T47D (cell line): ENCODE data around the gene DES.

Experiments used
- DNase-seq, 2 experiments: peaks; one replicate each; pipeline versions ENCODE4 v3.0.0 to v3.0.0-alpha.2; 2011 to 2012; ENCODE audit warnings: low read depth in 1 of 2, low spot score in 1 of 2
- JUND ChIP-seq: IDR thresholded peaks from 2 replicates; pipeline ENCODE4 v1.6.1; 2012; ENCODE audit warnings: low read depth
- in situ Hi-C: cut with HindIII; loops from 2 replicates; pipeline ENCODE4 v1.10.0; 2016; ENCODE audit warnings: low sequenced_read_pairs, low pct_unique_long_range_greater_than_20kb

DES gene

DNA sequence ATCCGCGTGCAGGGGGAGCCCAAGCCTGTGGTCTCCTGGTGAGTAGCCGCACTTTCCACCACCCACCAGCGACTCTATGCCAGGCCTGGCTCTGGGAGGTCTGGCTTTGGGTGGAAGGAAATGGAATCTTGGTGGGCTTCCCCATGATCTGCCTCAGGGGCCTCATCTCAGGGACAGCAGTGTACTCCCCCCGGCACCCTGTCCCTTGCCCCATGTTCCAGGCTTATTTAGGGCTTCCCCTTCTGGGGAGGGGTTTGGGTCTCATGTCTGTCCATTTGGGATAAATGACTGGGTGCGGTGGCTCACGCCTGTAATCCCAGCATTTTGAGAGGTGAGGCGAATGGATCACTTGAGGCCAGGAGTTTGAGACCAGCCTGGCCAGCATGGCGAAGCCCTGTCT lies 44.2 kb downstream of the DES start:
- no peak for TF ChIP-seq JUND
- in situ Hi-C loops = no loop called here
- no peak for DNase-seq

DNA sequence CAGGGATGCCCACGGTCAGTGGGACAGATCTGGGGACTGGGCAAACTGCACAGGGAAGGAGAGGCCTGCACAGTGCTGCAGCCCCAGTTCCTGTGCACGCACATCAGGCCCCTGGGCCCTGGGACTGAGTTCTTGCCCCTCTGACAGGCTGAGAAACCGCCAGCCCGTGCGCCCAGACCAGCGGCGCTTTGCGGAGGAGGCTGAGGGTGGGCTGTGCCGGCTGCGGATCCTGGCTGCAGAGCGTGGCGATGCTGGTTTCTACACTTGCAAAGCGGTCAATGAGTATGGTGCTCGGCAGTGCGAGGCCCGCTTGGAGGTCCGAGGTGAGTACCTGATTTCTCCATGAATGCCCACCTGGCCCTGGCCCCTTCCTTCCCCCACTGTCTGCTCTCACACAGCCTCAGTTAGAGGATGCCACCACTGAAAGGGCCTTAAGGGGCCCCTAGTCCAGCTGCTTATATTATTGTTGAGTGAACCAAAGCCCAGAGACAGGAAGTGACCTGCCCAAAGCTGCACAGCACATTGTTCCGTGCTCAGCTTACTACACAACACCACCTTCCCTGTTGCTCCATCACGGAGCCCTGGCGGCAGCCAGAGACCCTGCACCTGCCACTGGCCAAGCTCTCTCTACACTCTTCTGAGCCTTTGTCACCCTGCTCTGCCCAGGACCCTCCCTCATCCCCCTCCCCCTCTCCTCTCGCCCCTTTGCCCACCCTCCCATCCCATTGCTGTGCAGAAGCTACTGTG lies 46.3 kb downstream of the DES start:
- TF ChIP-seq JUND = no peak
- in situ Hi-C loops = no loop called here
- no peak for DNase-seq

DNA sequence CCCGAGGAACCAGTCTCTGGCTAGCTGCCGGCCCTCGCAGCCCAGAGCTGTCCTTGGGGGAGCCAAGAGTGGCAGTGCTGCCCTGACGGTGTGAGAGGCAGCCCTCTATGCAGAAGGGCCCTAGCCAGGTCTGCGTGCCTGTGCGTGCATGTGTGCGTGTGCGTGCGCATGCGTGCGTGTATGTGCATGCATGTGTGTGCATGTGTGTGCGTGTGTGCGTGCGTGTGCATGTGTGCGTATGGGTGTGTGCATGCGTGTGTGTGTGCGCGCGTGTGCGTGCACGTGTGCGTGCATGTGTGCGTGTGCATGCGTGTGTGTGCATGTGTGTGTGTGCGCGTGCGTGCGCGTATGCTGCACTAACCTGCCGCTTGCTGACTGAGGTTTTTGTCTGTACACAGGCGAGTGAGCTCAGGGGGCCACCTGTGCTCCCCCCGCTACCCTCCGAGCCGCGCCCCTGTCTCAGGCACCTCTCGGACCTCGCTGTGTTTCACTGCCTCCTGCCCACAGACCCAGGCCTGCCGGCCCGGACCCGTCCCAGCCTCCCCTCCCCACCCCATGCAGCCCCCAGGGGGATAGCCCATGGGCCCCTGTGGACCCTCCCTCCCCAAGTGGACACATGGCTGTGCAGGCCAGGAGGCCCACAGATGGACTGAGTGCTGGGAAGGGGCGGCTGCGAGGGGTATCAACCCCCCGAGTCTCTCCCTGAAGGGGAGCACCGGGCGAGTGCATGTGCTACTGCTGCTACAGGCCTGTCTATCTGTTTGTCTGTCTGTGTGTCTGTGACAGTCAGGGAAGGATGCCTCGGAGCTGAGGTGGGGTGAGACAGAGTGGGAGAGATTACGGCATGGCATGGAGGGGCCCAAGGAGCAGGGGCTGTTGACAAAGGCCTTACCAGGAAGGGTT lies 47.7 kb downstream of the DES start:
- no peak for TF ChIP-seq JUND
- in situ Hi-C loops = no loop called here
- no peak for DNase-seq

DNA sequence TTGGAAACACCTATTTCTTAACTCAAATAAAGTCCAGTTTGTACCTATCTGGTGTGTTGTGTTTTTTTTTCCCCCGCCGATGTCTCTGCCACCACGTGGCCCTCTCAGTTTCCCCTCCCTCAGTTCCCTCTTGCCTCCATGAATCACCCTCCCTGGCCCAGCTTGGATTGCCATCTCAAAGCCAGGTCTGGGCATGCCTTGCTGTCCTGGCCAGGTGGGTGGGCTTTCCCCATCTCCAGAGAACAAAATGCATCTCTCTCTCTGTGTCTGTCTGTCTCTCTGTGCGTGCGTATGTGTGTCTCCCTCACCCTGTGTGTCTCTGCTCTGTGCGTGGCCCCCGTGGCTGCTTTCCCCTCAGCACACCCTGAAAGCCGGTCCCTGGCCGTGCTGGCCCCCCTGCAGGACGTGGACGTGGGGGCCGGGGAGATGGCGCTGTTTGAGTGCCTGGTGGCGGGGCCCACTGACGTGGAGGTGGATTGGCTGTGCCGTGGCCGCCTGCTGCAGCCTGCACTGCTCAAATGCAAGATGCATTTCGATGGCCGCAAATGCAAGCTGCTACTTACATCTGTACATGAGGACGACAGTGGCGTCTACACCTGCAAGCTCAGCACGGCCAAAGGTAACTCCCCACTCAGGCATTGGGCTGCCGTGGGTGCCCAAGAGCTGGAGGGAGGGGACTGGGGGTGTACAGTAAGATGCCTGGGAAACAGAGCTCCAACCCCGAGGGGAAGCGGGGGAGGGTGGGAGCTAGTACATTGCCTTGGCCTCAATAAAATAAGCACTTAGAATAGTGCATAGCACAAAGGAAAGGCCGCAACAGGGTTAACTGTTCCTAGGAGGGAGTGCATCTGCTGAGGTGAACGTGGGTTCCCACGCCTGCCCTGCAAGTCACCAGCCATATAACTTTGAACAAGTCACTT lies 48.9 kb downstream of the DES start:
- TF ChIP-seq JUND = no peak
- no peak for DNase-seq
- in situ Hi-C loops = no loop called here

- no peak for TF ChIP-seq JUND
- in situ Hi-C loops = no loop called here
- DNase-seq = peak; percentile 38 to 44
Observed at GRCh38 chr2:219467736-219468075, 49.5 kb downstream of the DES start.

GRCh38 chr2:219468410-219469185 lies 50.4 kb downstream of the DES start:
- TF ChIP-seq JUND = no peak
- DNase-seq = no peak
- in situ Hi-C loops = no loop called here

- DNase-seq = no peak
- no peak for TF ChIP-seq JUND
- in situ Hi-C loops = no loop called here
Observed at GRCh38 chr2:219469186-219469724, 51.1 kb downstream of the DES start.

GRCh38 chr2:219470429-219470828 lies 52.3 kb downstream of the DES start:
- DNase-seq = no peak
- in situ Hi-C loops = no loop called here
- no peak for TF ChIP-seq JUND

GRCh38 chr2:219471476-219472371 lies 53.5 kb downstream of the DES start:
- in situ Hi-C loops = no loop called here
- TF ChIP-seq JUND = no peak
- no peak for DNase-seq

DNA sequence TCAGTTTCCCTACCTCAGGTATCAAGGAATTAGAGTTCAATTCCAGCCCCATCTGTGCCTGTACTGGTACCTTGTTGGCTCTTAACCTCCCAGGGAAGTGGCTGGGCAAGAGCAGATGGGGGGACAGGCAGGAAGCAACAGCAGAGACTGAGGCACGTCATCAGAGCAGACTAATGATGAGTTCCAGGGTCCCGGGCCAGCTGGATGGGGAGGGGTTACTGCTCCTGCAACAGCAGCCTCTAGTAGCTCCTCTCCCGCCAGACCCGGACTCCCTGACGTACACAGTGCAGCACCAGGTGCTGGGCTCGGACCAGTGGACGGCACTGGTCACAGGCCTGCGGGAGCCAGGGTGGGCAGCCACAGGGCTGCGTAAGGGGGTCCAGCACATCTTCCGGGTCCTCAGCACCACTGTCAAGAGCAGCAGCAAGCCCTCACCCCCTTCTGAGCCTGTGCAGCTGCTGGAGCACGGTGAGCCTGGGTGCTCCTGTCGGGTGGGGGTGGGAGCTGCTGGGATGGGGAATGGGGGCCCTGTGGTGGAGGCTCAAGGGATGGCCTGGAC lies 54.5 kb downstream of the DES start:
- in situ Hi-C loops = no loop called here
- TF ChIP-seq JUND = no peak
- no peak for DNase-seq
